IMR-90 (cell line): ENCODE results near the gene ACOXL. TPM values are rescaled to one million over a fixed set of nuclear protein-coding genes. Genes with fewer than 3 reads are reported as not detected.

ENCODE experiments used
- ATAC-seq: fragments of 200-7000 bp; cut with Tn5 transposase; 2 replicates; pipeline ENCODE4 v1.9.1; 2020; ENCODE audit warnings: low read depth, mild to moderate bottlenecking, moderate library complexity
- BruUV-seq: library from RNA; stranded (reverse); fragments of 400-500 nt; replicated peaks from 2 replicates; lab custom pipeline; 2021; lab: Mats Ljungman, UMichigan
- CTCF ChIA-PET: fragments of 300-600 bp; formaldehyde crosslinking; extraction: SDS; loops from one replicate; lab custom pipeline; 2021; ENCODE audit warnings: antibody characterized with exemption; lab: Yijun Ruan, JAX
- POLR2A ChIA-PET: fragments of 300-600 bp; sonication (Branson Sonifier 250); formaldehyde crosslinking; loops from one replicate; lab custom pipeline; 2022; ENCODE audit warnings: antibody characterized with exemption; ENCODE audit not compliant: unreplicated experiment; lab: Charles Lee
- DNase-seq: peaks from one replicate; pipeline ENCODE4 v3.0.0; 2013
- H2AFZ ChIP-seq: replicated peaks from 2 replicates; pipeline ENCODE3; 2013; ENCODE audit warnings: low read length, mild to moderate bottlenecking; ENCODE audit not compliant: poor library complexity
- H2AK5ac ChIP-seq: 2 replicates; pipeline ENCODE4 v1.6.1; 2013; ENCODE audit warnings: low read depth, low read length, inconsistent platforms
- H2AK9ac ChIP-seq: replicated peaks from 2 replicates; pipeline ENCODE3; 2013; ENCODE audit warnings: mild to moderate bottlenecking, low read depth, low read length, moderate library complexity; ENCODE audit not compliant: poor library complexity
- H2BK120ac ChIP-seq: 2 replicates; pipeline ENCODE4 v1.6.1; 2013; ENCODE audit warnings: low read depth, low read length, inconsistent platforms
- H2BK15ac ChIP-seq: 3 replicates; pipeline ENCODE4 v1.6.1; 2013; ENCODE audit warnings: low read depth, low read length, inconsistent platforms
- H2BK20ac ChIP-seq: 2 replicates; pipeline ENCODE4 v1.6.1; 2013; ENCODE audit warnings: low read depth, mild to moderate bottlenecking, inconsistent platforms, low read length, moderate library complexity
- H2BK5ac ChIP-seq: 2 replicates; pipeline ENCODE4 v1.6.1; 2013; ENCODE audit warnings: mild to moderate bottlenecking, low read depth, low read length, inconsistent platforms; ENCODE audit not compliant: poor library complexity, severe bottlenecking
- H3K14ac ChIP-seq: replicated peaks from 2 replicates; pipeline ENCODE4 v1.6.1; 2013; ENCODE audit warnings: low read depth, low read length, inconsistent platforms
- H3K18ac ChIP-seq: 2 replicates; pipeline ENCODE4 v1.6.1; 2013; ENCODE audit warnings: low read depth, low read length, control low read depth
- H3K23ac ChIP-seq: 2 replicates; pipeline ENCODE4 v1.6.1; 2013; ENCODE audit warnings: low read depth, low read length, inconsistent platforms
- H3K27ac ChIP-seq: 2 replicates; pipeline ENCODE4 v1.5.1; 2013; ENCODE audit warnings: mild to moderate bottlenecking, control low read depth, low read length; ENCODE audit not compliant: insufficient read depth
- H3K27me3 ChIP-seq: 2 replicates; pipeline ENCODE4 v1.6.1; 2013; ENCODE audit warnings: low read length; ENCODE audit not compliant: control insufficient read depth, insufficient read depth
- H3K36me3 ChIP-seq: 2 replicates; pipeline ENCODE4 v1.6.1; 2013; ENCODE audit warnings: low read length, mixed read lengths; ENCODE audit not compliant: control insufficient read depth, insufficient read depth
- H3K4ac ChIP-seq: 2 replicates; pipeline ENCODE4 v1.6.1; 2013; ENCODE audit warnings: low read depth, low read length, inconsistent platforms
- H3K4me1 ChIP-seq: 2 replicates; pipeline ENCODE4 v1.6.1; 2013; ENCODE audit warnings: low read length, mixed read lengths; ENCODE audit not compliant: control insufficient read depth, insufficient read depth
- H3K4me2 ChIP-seq: 2 replicates; pipeline ENCODE4 v1.6.1; 2013; ENCODE audit warnings: low read depth, mild to moderate bottlenecking, control low read depth, low read length, moderate library complexity
- H3K4me3 ChIP-seq: 2 replicates; pipeline ENCODE4 v1.5.1; 2013; ENCODE audit warnings: low read depth, mild to moderate bottlenecking, control low read depth, low read length, moderate library complexity; ENCODE audit not compliant: insufficient read depth
- H3K56ac ChIP-seq: 2 replicates; pipeline ENCODE4 v1.6.1; 2013; ENCODE audit warnings: low read length, inconsistent platforms; ENCODE audit not compliant: insufficient read depth; ENCODE audit errors: extremely low read depth
- H3K79me1 ChIP-seq, 2 experiments: 2 replicates each; pipeline ENCODE4 v1.6.1; 2013; ENCODE audit warnings: low read length in 2 of 2, inconsistent platforms in 1 of 2, low read depth in 1 of 2
- H3K9ac ChIP-seq: 2 replicates; pipeline ENCODE4 v1.6.1; 2013; ENCODE audit warnings: low read depth, low read length, control low read depth
- H3K9me1 ChIP-seq: 2 replicates; pipeline ENCODE4 v1.6.1; 2013; ENCODE audit warnings: low read length, inconsistent platforms; ENCODE audit not compliant: insufficient read depth
- H3K9me3 ChIP-seq: 2 replicates; pipeline ENCODE4 v1.6.1; 2013; ENCODE audit warnings: low read length; ENCODE audit not compliant: control insufficient read depth, insufficient read depth
- H4K20me1 ChIP-seq: 2 replicates; pipeline ENCODE4 v1.6.1; 2013; ENCODE audit warnings: low read length, inconsistent platforms; ENCODE audit not compliant: insufficient read depth
- H4K5ac ChIP-seq: 2 replicates; pipeline ENCODE4 v1.6.1; 2013; ENCODE audit warnings: mild to moderate bottlenecking, low read depth, low read length, control low read depth
- H4K8ac ChIP-seq, 2 experiments: 2 replicates each; pipeline ENCODE4 v1.6.1; 2013; ENCODE audit warnings: low read depth in 2 of 2, low read length in 2 of 2, control low read depth in 1 of 2, inconsistent platforms in 1 of 2
- H4K91ac ChIP-seq: 2 replicates; pipeline ENCODE4 v1.6.1; 2013; ENCODE audit warnings: low read depth, low read length, inconsistent platforms; ENCODE audit not compliant: insufficient read depth
- CTCF ChIP-seq: conservative IDR thresholded peaks from 2 replicates; pipeline ENCODE4 v1.5.1; 2012; ENCODE audit warnings: mild to moderate bottlenecking, low read depth, low read length, improper control_type of control experiment
- WGBS, 2 experiments: methylation state at CpG; one replicate each; pipeline versions ENCODE4 v1.1.5 to v1.1.7; 2013; ENCODE audit warnings: missing lambda C conversion rate in 2 of 2; ENCODE audit not compliant: insufficient read length in 1 of 2; ENCODE audit errors: extremely low coverage in 2 of 2; 5-methylcytosine and 5-hydroxymethylcytosine counted together
- dilution Hi-C: fragments of 300-500 bp; cut with HindIII; formaldehyde crosslinking; loops from one replicate; pipeline ENCODE4 v1.14.3; 2018; ENCODE audit warnings: low sequenced_read_pairs; ENCODE audit not compliant: unreplicated experiment
- in situ Hi-C: fragments of 300-500 bp; cut with MboI; formaldehyde crosslinking; loops from 3 replicates; pipeline ENCODE4 v1.14.3; 2019; ENCODE audit warnings: low sequenced_read_pairs, inconsistent platforms, mixed read lengths
- intact Hi-C: fragments of 100-400 bp; cut with micrococcal nuclease; formaldehyde crosslinking; loops from 2 replicates; pipeline ENCODE4 v1.10.0; 2022
- polyA plus RNA-seq, 3 experiments: library from polyadenylated mRNA; depleted of rRNA; stranded (reverse); fragments of >200 nt; gene quantifications; 2 replicates each; pipeline ENCODE4 v1.2.3, GENCODE V29; 2012; ENCODE audit warnings: low replicate concordance in 1 of 3
- total RNA-seq: library from RNA; depleted of rRNA; stranded (reverse); fragments of >200 nt; gene quantifications from 2 replicates; pipeline ENCODE4 v1.2.3, GENCODE V29; 2012

Gene ACOXL
- total and polyA plus RNA-seq, 2 of the 4 experiments (the other 2 are of a cell fraction): not detected

DNA sequence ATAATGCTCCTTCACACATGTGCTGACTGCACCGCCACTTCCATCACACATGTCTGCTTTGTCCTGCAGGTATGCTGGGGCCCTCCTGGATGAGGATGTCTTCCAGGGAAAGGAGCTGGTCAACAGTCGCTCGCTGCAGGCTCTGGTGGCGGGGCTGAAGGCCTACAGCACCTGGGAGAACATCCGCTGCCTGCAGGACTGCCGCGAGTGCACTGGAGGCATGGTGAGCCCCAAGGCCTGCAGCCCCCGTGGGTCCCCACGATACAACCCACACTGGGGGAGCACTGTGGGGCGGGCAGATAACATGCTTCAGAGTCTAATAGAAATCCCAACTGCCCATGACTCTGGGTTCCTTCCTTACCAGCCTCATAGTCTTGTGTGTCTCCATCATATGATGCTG is 201.0 kb downstream of the ACOXL start:
- ChIA-PET POLR2A (no interaction called here), CTCF (no interaction called here)
- no peak overlapping the region for H3K23ac ChIP-seq
- WGBS, 2 experiments: 100% methylated on average over 3 of the region's 10 CpGs; no CpG with 5 or more reads in 1 of the 2 experiments
- no peak overlapping the region for H2AFZ ChIP-seq
- DNase-seq (no peak), ATAC-seq (no peak)
- 0 out of 2 replicates have a peak, but pooled peaks cover 2% of the 10 kb centered on the region for H3K9me3 ChIP-seq
- H3K18ac ChIP-seq: no peak overlapping the region
- in situ Hi-C loops: no loop called here
- H4K20me1 ChIP-seq: no peaks in the 10 kb centered on the region
- no peak overlapping the region for H3K4ac ChIP-seq
- no peaks in the 10 kb centered on the region for H3K9me1 ChIP-seq
- intact Hi-C loops: no loop called here
- H3K4me2 ChIP-seq: no peak overlapping the region
- no peak overlapping the region for H3K9ac ChIP-seq
- dilution Hi-C loops: no loop called here
- no peak overlapping the region for H3K4me3 ChIP-seq
- H2BK120ac ChIP-seq: no peak overlapping the region
- no peak overlapping the region for H2BK20ac ChIP-seq
- BruUV-seq: no TSS peak
- H3K36me3 ChIP-seq: no peaks in the 10 kb centered on the region
- no peak overlapping the region for H2BK15ac ChIP-seq
- H2AK5ac ChIP-seq: no peak overlapping the region
- H2BK5ac ChIP-seq: no peak overlapping the region
- H4K5ac ChIP-seq: no peak overlapping the region
- no peak overlapping the region for H4K8ac ChIP-seq
- no peak overlapping the region for H3K27ac ChIP-seq
- H3K79me1 ChIP-seq: no peaks in the 10 kb centered on the region
- H3K14ac ChIP-seq: no peak overlapping the region
- TF ChIP-seq CTCF: no peak
- H3K56ac ChIP-seq: no peak overlapping the region
- no peak overlapping the region for H2AK9ac ChIP-seq
- H4K91ac ChIP-seq: no peak overlapping the region
- no peaks in the 10 kb centered on the region for H3K4me1 ChIP-seq
- peaks cover 2% of the 10 kb centered on the region; the same call in 1 of the 2 replicates for H3K27me3 ChIP-seq
